EH (cell line): Measurements from ENCODE around the gene TYROBP.
"Not testable (repeated sequence)": the region's sequence is repeated elsewhere in the genome, so short reads cannot be mapped to it uniquely, and the experiment has no call there.

ENCODE experiments used
- DNase-seq: peaks from one replicate; pipeline ENCODE4 v3.0.0-alpha.2; 2015; ENCODE audit warnings: low read depth

The TYROBP gene

GRCh38 chr19:35899547-35900214 is 8.4 kb downstream of the TYROBP start:
- peak; percentile 81 for DNase-seq

DNA sequence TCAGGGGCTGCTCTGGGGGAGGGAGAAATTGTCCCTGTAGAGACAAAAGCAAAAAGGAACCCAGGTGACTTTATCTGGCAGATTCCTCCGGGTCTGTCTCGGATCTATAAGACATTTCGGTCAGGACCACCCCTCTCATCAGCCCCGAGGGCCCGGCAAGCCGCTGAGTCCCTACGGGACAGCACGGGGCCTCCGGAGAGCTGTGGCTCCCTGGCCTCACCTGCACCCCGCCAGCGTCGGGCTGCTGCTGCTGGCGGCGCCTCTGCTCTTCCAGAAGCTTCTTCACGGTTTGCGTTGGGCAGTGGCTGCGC is 9.6 kb downstream of the TYROBP start:
- no peak for DNase-seq

DNA sequence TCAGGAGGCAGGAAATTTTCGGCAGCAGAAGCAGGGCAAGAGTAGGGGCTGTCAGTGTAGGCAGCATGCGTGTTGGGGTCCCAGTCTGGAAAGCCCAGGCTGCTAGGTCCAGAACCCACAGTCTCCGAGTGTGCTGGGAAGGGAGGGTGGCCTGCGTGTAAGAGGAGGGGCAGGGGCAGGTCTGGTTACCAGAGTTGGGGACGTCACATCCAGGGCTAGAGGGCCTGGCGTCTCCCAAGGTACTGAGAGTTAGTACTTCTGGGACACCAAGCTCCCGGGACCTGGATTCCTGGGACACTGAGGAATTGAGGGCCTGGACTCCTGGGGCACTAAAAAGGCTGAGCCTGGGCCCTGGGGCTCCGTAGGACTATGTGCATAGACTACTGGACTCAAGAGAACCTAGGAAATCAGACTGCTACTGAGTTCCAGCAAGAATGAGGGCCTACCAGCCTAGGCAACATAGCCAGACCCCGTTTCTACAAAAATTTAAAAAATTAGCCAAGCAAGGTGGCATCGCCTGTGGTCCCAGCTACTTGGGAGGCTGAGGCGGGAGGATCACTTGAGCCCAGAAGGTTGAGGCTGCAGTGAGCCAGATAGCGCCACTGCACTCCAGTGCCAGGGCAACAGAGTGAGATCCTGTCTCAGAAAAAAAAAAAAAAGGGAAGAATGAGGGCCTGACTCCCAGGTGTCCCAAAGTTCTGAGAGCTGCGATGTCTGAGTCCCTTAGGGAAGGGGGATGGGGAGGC is 10.2 kb downstream of the TYROBP start:
- DNase-seq = no peak

DNA sequence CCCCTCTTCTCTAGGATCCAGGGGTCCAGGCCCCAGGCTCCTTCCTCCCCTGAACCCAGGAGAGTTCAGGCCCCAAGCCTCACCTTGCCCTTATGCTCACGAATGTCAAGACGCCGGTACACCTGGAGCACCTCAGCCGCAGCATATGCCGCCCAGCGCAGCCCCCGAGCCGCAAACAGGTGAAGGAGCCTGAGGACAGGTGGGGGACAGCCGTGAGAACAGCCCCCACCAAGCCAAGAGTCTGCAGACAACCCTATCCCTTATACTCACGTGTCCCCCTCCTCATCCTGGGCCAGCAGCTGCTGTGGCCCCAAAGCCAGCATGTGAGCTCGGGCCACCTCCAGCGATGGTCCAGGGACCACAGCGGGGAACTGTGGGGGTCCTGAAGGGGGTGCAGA is 11.5 kb downstream of the TYROBP start:
- DNase-seq = no peak

DNA sequence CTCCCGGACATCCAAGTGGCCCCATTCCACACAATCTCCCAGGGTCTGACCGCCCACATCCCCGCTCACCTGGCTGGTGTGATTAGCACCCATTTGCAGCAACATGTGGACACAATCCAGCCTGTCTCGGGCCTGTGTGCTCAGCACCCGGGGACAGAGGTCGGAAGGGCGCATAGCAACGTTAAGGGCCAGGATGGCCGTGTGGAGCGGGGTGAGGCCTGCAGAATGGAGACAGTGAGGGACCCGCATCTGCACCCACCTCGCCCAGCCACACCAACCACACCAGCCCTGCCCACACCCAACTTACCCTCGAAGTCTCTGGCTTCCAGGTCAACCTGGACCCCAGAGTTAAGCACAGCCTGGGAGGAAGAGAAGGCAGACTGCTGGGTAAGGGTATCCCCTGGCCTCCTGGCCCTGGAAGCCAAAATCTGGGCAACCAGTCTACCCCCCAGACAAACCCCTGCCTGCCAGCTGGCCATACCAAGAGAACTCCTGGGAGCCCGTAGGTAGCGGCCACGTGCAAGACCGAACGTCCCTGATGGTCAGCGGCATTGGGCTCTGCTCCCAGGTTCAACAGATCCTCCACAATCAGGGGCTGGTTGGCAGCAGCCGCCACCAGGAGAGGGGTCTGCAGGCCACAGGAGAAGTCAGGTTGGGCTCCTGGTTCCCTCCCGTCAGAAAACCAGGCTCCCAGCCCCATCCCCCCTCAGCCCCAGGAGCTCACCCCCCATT is 12.0 kb downstream of the TYROBP start:
- DNase-seq = no peak

DNA sequence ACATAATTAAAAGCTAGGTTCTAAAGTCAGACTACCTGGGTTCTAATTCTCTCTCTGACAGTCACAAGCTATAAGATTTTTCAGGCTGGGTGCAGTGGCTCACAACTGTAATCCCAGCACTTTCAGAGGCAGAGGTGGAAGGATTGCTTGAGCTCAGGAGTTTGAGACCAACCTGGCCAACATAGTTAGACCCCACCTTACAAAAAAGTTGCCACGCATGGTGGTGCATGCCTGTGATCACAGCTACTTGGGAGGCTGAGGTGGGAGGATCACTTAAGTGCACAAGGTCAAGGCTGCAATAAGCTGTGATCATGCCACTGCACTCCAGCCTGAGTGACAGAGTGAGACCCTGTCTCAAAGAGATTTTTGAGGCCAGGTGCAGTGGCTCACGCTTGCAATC is 13.8 kb downstream of the TYROBP start:
- no peak for DNase-seq

GRCh38 chr19:35891819-35892218 is 16.3 kb downstream of the TYROBP start:
- DNase-seq = not testable (repeated sequence)

DNA sequence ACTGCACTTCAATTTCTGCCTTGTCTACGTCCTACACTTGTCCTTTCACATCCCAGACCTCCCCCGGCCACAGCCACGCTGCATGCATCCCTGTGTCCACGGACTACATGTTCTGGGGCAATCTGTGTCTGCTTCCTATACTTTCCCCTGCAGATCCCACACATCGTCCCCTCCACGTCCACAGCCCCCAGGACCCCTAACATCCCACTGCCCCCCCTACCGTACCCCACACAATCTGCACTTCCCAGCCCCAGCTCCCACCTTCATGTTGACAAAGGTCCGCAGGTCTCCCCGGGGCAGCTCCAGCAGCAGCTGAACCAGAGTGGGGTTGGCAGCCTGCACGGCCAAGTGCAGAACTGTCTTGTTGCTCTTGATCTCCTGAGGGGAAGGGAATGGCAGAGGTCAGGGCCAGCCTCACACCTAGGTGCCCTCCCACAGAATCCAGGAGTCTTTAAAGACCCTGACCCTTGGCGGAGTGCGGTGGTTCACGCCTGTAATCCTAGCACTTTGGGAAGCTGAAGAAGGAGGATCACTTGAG is 17.9 kb downstream of the TYROBP start:
- DNase-seq = no peak

DNA sequence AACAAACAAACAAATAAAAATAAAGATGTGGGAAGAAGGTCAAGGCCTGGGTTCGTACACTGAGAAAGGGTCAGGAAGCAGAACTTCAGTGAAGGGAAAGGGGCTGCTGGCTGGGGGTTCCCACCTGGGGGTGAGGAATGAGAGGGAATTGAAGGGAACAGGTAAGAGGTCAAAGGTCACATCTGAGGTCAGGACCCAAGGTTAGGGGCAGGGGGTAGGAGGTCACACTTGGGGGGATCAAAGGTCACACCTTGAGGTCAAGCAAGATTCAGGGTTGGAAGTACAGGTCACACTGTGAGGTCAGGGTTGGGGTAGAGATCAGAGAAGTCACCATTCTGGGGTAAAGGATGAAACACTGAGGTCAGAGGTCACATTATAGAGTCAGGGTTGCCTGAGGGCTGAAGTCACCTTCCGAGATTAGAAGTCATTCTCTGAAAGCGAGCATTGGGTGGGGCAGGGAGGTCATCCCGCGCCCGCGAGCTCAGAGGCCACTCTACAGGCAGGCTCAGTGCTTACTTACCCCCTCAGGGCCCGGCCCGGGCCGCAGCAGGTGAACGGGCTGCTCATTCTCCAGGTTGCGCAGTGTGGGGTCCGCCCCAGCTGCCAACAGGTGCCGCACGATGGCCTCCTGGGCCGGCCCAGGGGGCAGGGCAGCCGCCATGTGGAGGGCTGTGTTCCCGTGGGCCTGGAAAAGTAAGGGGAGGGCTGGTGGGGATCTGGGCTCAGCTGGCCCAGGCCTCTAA is 18.6 kb downstream of the TYROBP start:
- no peak for DNase-seq

GRCh38 chr19:35888398-35888797 is 19.7 kb downstream of the TYROBP start:
- no peak for DNase-seq

GRCh38 chr19:35887197-35887596 is 20.9 kb downstream of the TYROBP start:
- DNase-seq = no peak

- no peak for DNase-seq
These were observed 22.2 kb downstream of the TYROBP start for GRCh38 chr19:35885904-35886303.

GRCh38 chr19:35885225-35885738 is 22.8 kb downstream of the TYROBP start:
- no peak for DNase-seq

DNA sequence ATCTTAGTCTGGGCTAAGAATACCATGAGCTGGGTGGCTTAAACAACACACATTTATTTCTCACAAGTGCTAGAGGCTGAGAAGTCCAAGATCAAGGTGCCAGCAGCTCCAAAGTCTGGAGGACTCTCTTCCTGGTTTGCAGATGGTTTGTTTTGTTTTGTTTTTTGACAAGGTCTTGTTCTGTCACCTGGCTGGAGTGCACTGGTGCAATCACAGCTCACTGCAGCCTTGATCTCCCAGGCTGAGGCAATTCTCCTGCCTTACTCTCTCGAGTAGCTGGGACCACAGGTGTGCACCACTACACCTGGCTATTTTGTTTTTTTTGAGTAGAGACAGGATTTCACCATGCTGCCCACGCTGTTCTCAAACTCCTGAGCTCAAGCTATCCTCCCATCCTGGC is 24.2 kb downstream of the TYROBP start:
- DNase-seq = no peak

- peak; percentile 85 for DNase-seq
These were observed 25.8 kb downstream of the TYROBP start for GRCh38 chr19:35882114-35882832.

- DNase-seq = peak; percentile 93
These were observed 28.3 kb downstream of the TYROBP start for GRCh38 chr19:35879770-35880317.

- no peak for DNase-seq
These were observed 29.0 kb downstream of the TYROBP start for GRCh38 chr19:35879068-35879467.

GRCh38 chr19:35874392-35874930 is 33.6 kb downstream of the TYROBP start:
- no peak for DNase-seq

- no peak for DNase-seq
These were observed 35.9 kb downstream of the TYROBP start for GRCh38 chr19:35872180-35872579.

- DNase-seq = no peak
These were observed 36.5 kb downstream of the TYROBP start for GRCh38 chr19:35871611-35872010.

GRCh38 chr19:35870798-35871197 is 37.3 kb downstream of the TYROBP start:
- no peak for DNase-seq
